CD4-positive, alpha-beta memory T cell (primary cell): Measurements from ENCODE around the gene DOCK1. TPM values are rescaled to one million over a fixed set of nuclear protein-coding genes. Genes with fewer than 3 reads are reported as not detected.

Experiments used
- CTCF ChIA-PET: fragments of 350-600 bp; sonication (Branson Sonifier 250); formaldehyde crosslinking; loops from one replicate; lab custom pipeline; 2021; ENCODE audit warnings: inconsistent platforms; ENCODE audit not compliant: partially characterized antibody; lab: Charles Lee
- POLR2A ChIA-PET: fragments of 350-600 bp; sonication (Branson Sonifier 250); formaldehyde crosslinking; loops from one replicate; lab custom pipeline; 2021; ENCODE audit not compliant: partially characterized antibody; lab: Charles Lee
- DNase-seq, 5 donors: peaks; one replicate each; pipeline versions ENCODE4 v3.0.0 to v3.0.0-alpha.2; 2020 to 2022; ENCODE audit warnings: mixed read lengths in 1 of 5
- H3K27ac ChIP-seq: one replicate; pipeline ENCODE4 v1.7.0; 2013; ENCODE audit warnings: low read depth, low read length
- H3K27me3 ChIP-seq: 2 replicates; pipeline ENCODE4 v1.7.0; 2013; ENCODE audit warnings: mild to moderate bottlenecking, low read length, moderate library complexity; ENCODE audit not compliant: insufficient read depth
- H3K36me3 ChIP-seq: 2 replicates; pipeline ENCODE4 v1.7.0; 2013; ENCODE audit warnings: mild to moderate bottlenecking, low read length, moderate library complexity; ENCODE audit not compliant: insufficient read depth
- H3K4me1 ChIP-seq: 2 replicates; pipeline ENCODE4 v1.7.0; 2013; ENCODE audit warnings: mild to moderate bottlenecking, low read length, moderate library complexity; ENCODE audit not compliant: insufficient read depth
- H3K4me3 ChIP-seq, 2 donors: one replicate each; pipeline ENCODE4 v1.7.0; 2013; ENCODE audit warnings: low read length in 2 of 2, mild to moderate bottlenecking in 1 of 2
- H3K9me3 ChIP-seq, 2 donors: one replicate each; pipeline ENCODE4 v1.7.0; 2013; ENCODE audit warnings: low read length in 2 of 2, control low read depth in 1 of 2; ENCODE audit not compliant: control insufficient read depth in 1 of 2
- H3K27ac Mint-ChIP-seq, 7 donors: one replicate each; pipeline ENCODE4 v1.8.0; 2020 to 2021; ENCODE audit warnings: mixed read lengths in 7 of 7, mild to moderate bottlenecking in 6 of 7, inconsistent platforms in 3 of 7, moderate library complexity in 3 of 7
- H3K27me3 Mint-ChIP-seq, 2 donors: one replicate each; pipeline ENCODE4 v1.8.0; 2020 to 2021; ENCODE audit warnings: mixed read lengths in 2 of 2
- H3K36me3 Mint-ChIP-seq, 2 donors: one replicate each; pipeline ENCODE4 v1.8.0; 2020 to 2021; ENCODE audit warnings: mixed read lengths in 2 of 2, inconsistent platforms in 1 of 2, mild to moderate bottlenecking in 1 of 2
- H3K4me1 Mint-ChIP-seq, 4 donors: one replicate each; pipeline ENCODE4 v1.8.0; 2020 to 2021; ENCODE audit warnings: mixed read lengths in 4 of 4, mild to moderate bottlenecking in 1 of 4
- H3K4me3 Mint-ChIP-seq, 8 donors: one replicate each; pipeline ENCODE4 v1.8.0; 2020 to 2021; ENCODE audit warnings: mixed read lengths in 8 of 8, mild to moderate bottlenecking in 7 of 8, moderate library complexity in 6 of 8, inconsistent platforms in 3 of 8
- H3K9me3 Mint-ChIP-seq, 8 donors: one replicate each; pipeline ENCODE4 v1.8.0; 2020 to 2021; ENCODE audit warnings: mixed read lengths in 8 of 8, mild to moderate bottlenecking in 5 of 8, inconsistent platforms in 3 of 8, moderate library complexity in 1 of 8
- intact Hi-C: fragments of 100-400 bp; cut with micrococcal nuclease; formaldehyde crosslinking; loops from one replicate; pipeline ENCODE4 v1.15.1; 2023
- polyA plus RNA-seq, 2 donors: library from polyadenylated mRNA; unstranded; fragments of 300-500 nt; fragmentation: Illumina TruSeq; gene quantifications; one replicate each; pipeline ENCODE4 v1.2.3, GENCODE V29; 2021
- total RNA-seq, 2 experiments: library from RNA; stranded (reverse); gene quantifications; one replicate each; pipeline ENCODE4 v1.2.3, GENCODE V29; 2021

Gene DOCK1
- total and polyA plus RNA-seq, 4 experiments from 2014 or later, result 0.17 TPM; not detected in 2

GRCh38 chr10:127313996-127314700 lies 408.9 kb downstream of the DOCK1 start:
- ChIA-PET CTCF (no interaction called here), POLR2A (no interaction called here)
- no peaks in the 10 kb centered on the region for H3K36me3 Mint-ChIP-seq
- H3K4me1 Mint-ChIP-seq, result no peaks in the 10 kb centered on the region
- no peak overlapping the region for H3K4me3 Mint-ChIP-seq
- no peak for DNase-seq
- no peak overlapping the region for H3K27ac ChIP-seq
- H3K27ac Mint-ChIP-seq, result no peak overlapping the region
- H3K4me1 ChIP-seq, result no peaks in the 10 kb centered on the region
- H3K27me3 ChIP-seq, result no peaks in the 10 kb centered on the region
- H3K4me3 ChIP-seq, result no peak overlapping the region
- H3K36me3 ChIP-seq, result no peaks in the 10 kb centered on the region
- peaks cover 0 to 2% of the 10 kb centered on the region in 2 donors for H3K27me3 Mint-ChIP-seq
- peaks cover 0 to 2% (median 0%) of the 10 kb centered on the region in 8 donors for H3K9me3 Mint-ChIP-seq
- intact Hi-C loops, result no loop called here
- no peaks in the 10 kb centered on the region for H3K9me3 ChIP-seq

DNA sequence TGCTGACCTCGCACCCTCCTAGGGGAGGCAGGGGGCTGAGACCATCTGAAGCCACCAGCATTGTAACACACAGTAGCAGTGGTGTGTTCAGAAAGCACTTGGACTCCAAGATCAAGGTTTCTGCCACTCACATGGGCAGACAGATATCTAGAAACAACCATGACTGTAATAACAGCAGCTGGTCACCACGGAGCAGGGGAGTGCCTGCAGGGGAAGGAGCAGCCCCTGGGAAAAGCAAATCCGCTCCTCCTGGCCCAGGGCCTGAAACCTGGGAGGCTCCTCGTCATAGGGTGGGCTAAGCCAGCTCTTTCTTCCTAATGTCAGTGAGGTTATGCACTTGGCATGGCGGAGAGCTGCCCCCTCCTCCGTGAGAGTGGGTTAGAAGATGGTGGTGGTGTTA lies 409.6 kb downstream of the DOCK1 start:
- no peak overlapping the region for H3K27ac ChIP-seq
- H3K36me3 Mint-ChIP-seq, result no peaks in the 10 kb centered on the region
- CTCF ChIA-PET, result no interaction called here
- intact Hi-C loops, result no loop called here
- H3K9me3 ChIP-seq, result no peaks in the 10 kb centered on the region
- H3K4me1 Mint-ChIP-seq, result no peaks in the 10 kb centered on the region
- H3K27ac Mint-ChIP-seq, result no peak overlapping the region
- no peaks in the 10 kb centered on the region for H3K36me3 ChIP-seq
- no peaks in the 10 kb centered on the region for H3K27me3 ChIP-seq
- peaks cover 0 to 2% of the 10 kb centered on the region in 2 donors for H3K27me3 Mint-ChIP-seq
- H3K4me1 ChIP-seq, result no peaks in the 10 kb centered on the region
- H3K4me3 ChIP-seq, result no peak overlapping the region
- peaks cover 0 to 2% (median 0%) of the 10 kb centered on the region in 8 donors for H3K9me3 Mint-ChIP-seq
- no peak for DNase-seq
- POLR2A ChIA-PET, result no interaction called here
- H3K4me3 Mint-ChIP-seq, result no peak overlapping the region

DNA sequence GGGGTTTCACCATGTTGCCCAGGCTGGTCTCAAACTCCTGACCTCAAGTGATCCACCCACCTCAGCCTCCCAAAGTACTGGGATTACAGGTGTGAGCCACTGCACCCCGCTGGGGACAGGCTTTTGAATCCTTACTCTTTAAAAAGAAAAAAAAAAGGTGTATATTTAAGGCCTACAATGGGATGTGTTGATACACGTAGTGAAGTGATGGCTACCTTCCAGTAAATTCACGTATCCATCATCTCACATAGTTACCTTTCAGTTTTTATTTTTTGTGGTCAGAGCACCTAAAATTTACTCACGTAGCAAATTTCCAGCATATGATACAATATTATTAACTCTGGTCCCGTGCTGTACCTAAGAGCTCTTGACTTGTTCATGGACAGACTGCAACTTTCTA lies 410.7 kb downstream of the DOCK1 start:
- CTCF ChIA-PET, result no interaction called here
- POLR2A ChIA-PET, result no interaction called here
- intact Hi-C loops, result no loop called here
- H3K36me3 Mint-ChIP-seq, result no peaks in the 10 kb centered on the region
- H3K4me3 Mint-ChIP-seq, result no peak overlapping the region
- H3K27ac Mint-ChIP-seq, result no peak overlapping the region
- Histone ChIP-seq H3K36me3 (no peaks in the 10 kb centered on the region), H3K9me3 (no peaks in the 10 kb centered on the region), H3K4me1 (no peaks in the 10 kb centered on the region), H3K27me3 (no peaks in the 10 kb centered on the region), H3K27ac (no peak overlapping the region), H3K4me3 (no peak overlapping the region)
- H3K27me3 Mint-ChIP-seq, result no peaks in the 10 kb centered on the region
- no peak for DNase-seq
- H3K9me3 Mint-ChIP-seq, result peaks cover 0 to 2% (median 0%) of the 10 kb centered on the region in 8 donors
- H3K4me1 Mint-ChIP-seq, result no peaks in the 10 kb centered on the region

- CTCF ChIA-PET, result no interaction called here
- intact Hi-C loops, result no loop called here
- no peak for DNase-seq
- H3K9me3 ChIP-seq, result no peaks in the 10 kb centered on the region
- peaks cover 0 to 2% (median 0%) of the 10 kb centered on the region in 8 donors for H3K9me3 Mint-ChIP-seq
- H3K27me3 Mint-ChIP-seq, result no peaks in the 10 kb centered on the region
- H3K36me3 ChIP-seq, result no peaks in the 10 kb centered on the region
- no peaks in the 10 kb centered on the region for H3K4me1 Mint-ChIP-seq
- POLR2A ChIA-PET, result no interaction called here
- no peak overlapping the region for H3K4me3 ChIP-seq
- no peaks in the 10 kb centered on the region for H3K36me3 Mint-ChIP-seq
- H3K4me3 Mint-ChIP-seq, result no peak overlapping the region
- H3K4me1 ChIP-seq, result no peaks in the 10 kb centered on the region
- no peaks in the 10 kb centered on the region for H3K27me3 ChIP-seq
- H3K27ac Mint-ChIP-seq, result no peak overlapping the region
- no peak overlapping the region for H3K27ac ChIP-seq
These were observed 413.2 kb downstream of the DOCK1 start for GRCh38 chr10:127318396-127318795.

GRCh38 chr10:127319271-127319670 lies 414.0 kb downstream of the DOCK1 start:
- no peaks in the 10 kb centered on the region for H3K9me3 ChIP-seq
- Mint-ChIP-seq H3K4me3 (no peak overlapping the region), H3K36me3 (no peaks in the 10 kb centered on the region), H3K4me1 (no peaks in the 10 kb centered on the region), H3K27ac (no peak overlapping the region), H3K27me3 (no peaks in the 10 kb centered on the region), H3K9me3 (peaks cover 0 to 2% (median 0%) of the 10 kb centered on the region in 8 donors)
- no peak overlapping the region for H3K4me3 ChIP-seq
- H3K36me3 ChIP-seq, result no peaks in the 10 kb centered on the region
- H3K27me3 ChIP-seq, result no peaks in the 10 kb centered on the region
- intact Hi-C loops, result no loop called here
- ChIA-PET CTCF (no interaction called here), POLR2A (no interaction called here)
- H3K27ac ChIP-seq, result no peak overlapping the region
- H3K4me1 ChIP-seq, result no peaks in the 10 kb centered on the region
- DNase-seq, result no peak

GRCh38 chr10:127319691-127320090 lies 414.5 kb downstream of the DOCK1 start:
- DNase-seq, result no peak
- no peaks in the 10 kb centered on the region for H3K4me1 Mint-ChIP-seq
- H3K9me3 Mint-ChIP-seq, result peaks cover 0 to 2% (median 0%) of the 10 kb centered on the region in 8 donors
- Histone ChIP-seq H3K9me3 (no peaks in the 10 kb centered on the region), H3K27me3 (no peaks in the 10 kb centered on the region), H3K4me1 (no peaks in the 10 kb centered on the region), H3K4me3 (no peak overlapping the region), H3K36me3 (no peaks in the 10 kb centered on the region), H3K27ac (no peak overlapping the region)
- intact Hi-C loops, result no loop called here
- ChIA-PET POLR2A (no interaction called here), CTCF (no interaction called here)
- no peak overlapping the region for H3K27ac Mint-ChIP-seq
- H3K27me3 Mint-ChIP-seq, result peaks cover 0 to under 1% of the 10 kb centered on the region in 2 donors
- H3K36me3 Mint-ChIP-seq, result no peaks in the 10 kb centered on the region
- H3K4me3 Mint-ChIP-seq, result no peak overlapping the region

DNA sequence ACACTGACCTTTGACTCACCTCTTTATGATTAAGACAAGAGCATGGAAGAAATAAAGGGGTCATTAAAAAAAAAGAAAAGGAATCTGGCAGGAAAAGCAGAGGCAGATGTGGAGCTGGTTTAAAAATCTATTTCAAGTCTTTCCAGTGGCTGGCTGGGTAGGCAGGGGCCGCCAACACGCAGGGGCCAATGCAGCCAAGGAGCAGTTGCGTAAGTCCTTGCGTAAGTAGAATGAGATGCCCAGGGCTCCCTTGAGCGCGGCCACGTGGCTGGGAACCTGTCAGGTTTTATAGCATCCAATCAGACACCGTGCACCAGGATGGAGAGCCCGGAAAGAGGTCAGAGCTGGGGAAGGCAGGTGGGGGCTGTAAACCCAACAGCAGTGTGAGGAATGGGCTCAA lies 414.9 kb downstream of the DOCK1 start:
- Histone ChIP-seq H3K4me1 (no peaks in the 10 kb centered on the region), H3K36me3 (no peaks in the 10 kb centered on the region), H3K27ac (no peak overlapping the region), H3K4me3 (no peak overlapping the region), H3K9me3 (no peaks in the 10 kb centered on the region), H3K27me3 (no peaks in the 10 kb centered on the region)
- POLR2A ChIA-PET, result no interaction called here
- intact Hi-C loops, result no loop called here
- H3K4me1 Mint-ChIP-seq, result no peaks in the 10 kb centered on the region
- CTCF ChIA-PET, result no interaction called here
- no peaks in the 10 kb centered on the region for H3K36me3 Mint-ChIP-seq
- DNase-seq, result no peak
- peaks cover 0 to 2% of the 10 kb centered on the region in 2 donors for H3K27me3 Mint-ChIP-seq
- H3K4me3 Mint-ChIP-seq, result no peak overlapping the region
- no peak overlapping the region for H3K27ac Mint-ChIP-seq
- H3K9me3 Mint-ChIP-seq, result peaks cover 0 to 2% (median 0%) of the 10 kb centered on the region in 8 donors
